GM19238 (cell line): ENCODE results near the gene HHAT.

Experiments used
- DNase-seq: peaks from one replicate; pipeline ENCODE4 v3.0.0; 2011; ENCODE audit warnings: low spot score; ENCODE audit not compliant: insufficient read length

Gene HHAT

GRCh38 chr1:210536254-210536961 is 207.7 kb downstream of the HHAT start:
- DNase-seq: no peak

- DNase-seq: no peak
These were observed 211.6 kb downstream of the HHAT start for GRCh38 chr1:210540288-210540687.

DNA sequence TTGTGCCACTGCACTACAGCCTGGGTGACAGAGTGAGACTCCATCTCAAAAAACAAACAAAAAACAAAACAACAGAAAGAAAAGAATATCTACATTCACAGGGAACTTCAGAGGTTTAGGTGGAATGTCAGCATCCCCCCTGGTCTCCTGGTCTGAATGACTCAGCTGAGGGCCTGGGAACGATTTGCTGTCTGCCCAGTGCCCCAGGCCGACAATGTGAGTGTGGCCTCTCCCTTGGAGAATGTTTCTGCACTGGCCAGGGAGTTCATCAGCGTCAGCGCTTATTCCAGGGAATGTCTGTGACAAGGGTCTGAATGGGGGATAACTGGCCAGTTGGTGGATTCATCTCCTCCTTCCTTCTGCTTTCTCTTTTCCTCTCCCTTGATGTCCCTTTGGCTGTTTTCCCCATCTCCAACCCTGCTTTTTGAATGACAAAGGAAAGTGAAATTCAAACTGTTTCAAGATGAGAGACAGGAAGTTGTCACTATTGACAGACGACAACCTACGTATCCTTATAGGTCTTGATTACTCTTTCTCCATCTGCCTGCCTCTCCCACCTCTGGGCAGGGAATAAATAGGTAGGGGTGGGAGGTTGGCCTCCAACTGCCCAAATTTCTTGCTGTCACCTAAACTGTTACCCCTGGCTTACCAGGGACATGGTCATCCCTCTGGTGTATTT is 213.1 kb downstream of the HHAT start:
- no peak for DNase-seq

- DNase-seq: no peak
These were observed 223.2 kb downstream of the HHAT start for GRCh38 chr1:210551899-210552298.

DNA sequence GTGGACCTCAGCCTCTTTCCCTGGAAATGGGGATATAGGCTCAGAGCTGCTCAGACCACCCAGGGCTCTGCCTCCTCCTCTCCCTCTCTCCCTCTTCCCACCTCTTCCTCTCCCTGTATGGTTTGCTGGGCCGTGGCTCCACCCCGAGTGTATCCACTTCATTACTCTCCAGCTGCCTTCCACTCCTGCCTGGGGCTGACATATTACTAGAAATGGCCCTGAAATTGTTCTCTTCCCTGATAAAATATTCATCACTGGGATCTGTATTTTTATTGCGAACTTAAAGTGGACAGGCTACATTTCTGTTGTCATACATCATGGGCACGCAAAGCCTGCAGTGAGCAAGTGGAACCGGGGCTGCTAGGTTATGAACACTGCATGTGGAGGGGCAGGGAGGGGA is 225.0 kb downstream of the HHAT start:
- DNase-seq: no peak

DNA sequence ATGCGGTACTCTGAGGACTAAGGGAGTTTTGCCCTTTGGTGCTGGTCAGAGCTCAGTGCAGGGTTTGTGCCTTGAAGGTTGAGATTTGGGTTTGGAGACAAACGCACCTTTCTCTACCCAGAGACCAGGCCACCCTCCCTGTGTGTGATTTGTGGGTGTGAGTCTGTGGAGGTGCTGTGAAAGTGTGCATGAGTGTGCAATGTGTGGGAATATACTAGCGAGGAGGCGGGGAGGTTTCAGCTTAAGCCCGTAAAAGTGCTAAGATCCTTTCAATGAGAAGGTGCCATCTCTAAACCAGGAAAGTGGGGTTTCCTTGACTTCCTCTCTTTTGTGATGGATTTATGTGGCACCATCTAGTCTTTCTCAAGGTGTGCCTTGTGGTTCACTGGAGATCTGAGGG is 225.7 kb downstream of the HHAT start:
- no peak for DNase-seq

DNA sequence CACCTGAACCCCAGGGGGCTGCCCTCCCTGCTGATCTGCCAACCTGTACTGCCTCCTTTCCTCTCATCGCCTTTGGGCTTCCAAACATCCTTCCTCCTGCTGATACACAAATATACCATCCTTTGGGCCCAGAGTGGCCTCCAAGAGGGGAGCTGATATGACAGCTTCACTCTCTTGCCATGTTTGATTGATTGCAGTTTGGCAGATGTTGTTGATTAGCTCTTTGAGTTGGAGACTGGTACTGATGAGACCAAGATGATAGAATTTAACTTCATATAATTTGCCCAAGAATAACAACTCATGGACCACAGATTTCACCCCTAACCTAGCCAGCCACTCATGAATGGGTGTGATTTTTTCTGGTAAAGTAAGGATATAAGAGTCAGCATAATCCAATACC is 227.8 kb downstream of the HHAT start:
- no peak for DNase-seq

GRCh38 chr1:210557426-210558077 is 228.8 kb downstream of the HHAT start:
- DNase-seq: no peak

DNA sequence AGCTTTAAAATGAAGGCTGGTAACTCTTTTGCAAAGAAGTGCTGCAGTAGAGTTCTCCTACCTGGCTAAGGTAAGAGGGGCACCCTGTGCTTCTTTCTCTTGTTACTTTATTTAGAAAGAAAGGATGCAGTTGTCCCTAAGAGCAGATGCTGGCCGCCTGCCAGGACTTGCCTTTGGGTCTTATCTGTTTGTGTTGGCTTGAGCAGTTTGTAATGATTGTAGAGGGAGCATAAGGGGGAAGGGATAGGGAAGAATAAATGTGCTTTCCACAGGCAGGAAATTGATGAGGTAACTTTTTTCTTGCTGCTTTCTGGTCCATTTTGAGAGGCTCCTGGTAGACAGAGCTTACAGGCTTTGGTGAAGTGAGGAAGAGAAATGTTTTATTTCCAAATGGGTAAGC is 229.6 kb downstream of the HHAT start:
- no peak for DNase-seq

- DNase-seq: no peak
These were observed 236.6 kb downstream of the HHAT start for GRCh38 chr1:210565306-210565705.

- no peak for DNase-seq
These were observed 239.9 kb downstream of the HHAT start for GRCh38 chr1:210568631-210569030.

DNA sequence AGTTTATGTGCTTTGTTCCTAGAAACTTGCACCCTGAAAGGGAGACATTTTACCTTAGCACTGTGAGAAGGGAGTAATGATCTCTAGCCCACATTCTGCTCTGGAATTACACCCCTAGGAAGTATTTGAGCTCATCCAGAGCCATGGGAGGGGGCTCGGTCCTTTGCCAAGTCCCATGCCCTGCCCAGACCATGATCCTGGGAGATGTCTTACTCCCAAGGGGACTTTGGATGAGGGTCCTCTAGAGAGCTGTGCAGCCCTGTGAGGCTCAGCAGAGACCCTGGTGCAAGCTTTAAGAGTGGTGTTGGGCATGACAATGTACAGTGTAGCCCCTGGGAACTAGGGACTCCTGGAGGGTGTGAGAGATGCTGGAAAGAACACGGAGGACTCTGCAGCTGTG is 241.4 kb downstream of the HHAT start:
- DNase-seq: no peak

- no peak for DNase-seq
These were observed 242.9 kb downstream of the HHAT start for GRCh38 chr1:210571356-210572284.

GRCh38 chr1:210573141-210573540 is 244.4 kb downstream of the HHAT start:
- DNase-seq: no peak

DNA sequence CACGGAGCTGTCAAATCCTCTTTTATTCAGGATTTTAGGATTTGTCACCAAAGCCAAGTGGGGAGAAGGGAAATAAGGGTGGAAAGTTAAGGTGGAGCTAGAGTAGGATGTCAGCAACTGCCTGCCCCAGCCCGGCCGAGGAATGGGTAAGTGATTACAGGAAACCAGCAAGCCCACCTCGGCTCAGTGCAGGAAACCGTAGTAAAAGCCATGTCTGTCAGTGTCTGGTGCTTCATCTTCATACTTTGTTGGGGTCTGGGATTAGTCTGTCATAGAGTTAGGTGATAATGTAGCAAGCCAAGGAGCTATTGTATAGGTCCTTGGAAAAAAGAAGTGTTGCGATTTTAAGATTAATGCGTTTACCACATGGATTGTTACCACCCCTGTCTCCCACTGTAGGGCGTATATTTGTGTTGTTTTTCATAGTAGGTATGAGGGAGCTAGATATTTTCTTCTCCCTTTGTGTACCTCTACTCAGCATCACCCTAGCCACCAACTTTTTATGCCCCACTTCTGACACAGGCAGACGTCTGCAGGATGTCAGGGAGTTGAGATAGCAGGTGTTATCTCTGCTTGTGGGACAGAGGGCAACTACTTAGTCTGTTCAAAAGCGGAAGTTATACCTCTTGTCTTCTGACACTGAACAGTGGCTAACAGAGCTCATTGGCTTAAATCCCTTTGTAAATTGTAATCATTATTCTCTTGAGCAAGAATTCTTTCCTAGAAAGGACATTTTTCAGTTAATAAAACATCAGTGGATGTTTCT is 253.7 kb downstream of the HHAT start:
- no peak for DNase-seq

DNA sequence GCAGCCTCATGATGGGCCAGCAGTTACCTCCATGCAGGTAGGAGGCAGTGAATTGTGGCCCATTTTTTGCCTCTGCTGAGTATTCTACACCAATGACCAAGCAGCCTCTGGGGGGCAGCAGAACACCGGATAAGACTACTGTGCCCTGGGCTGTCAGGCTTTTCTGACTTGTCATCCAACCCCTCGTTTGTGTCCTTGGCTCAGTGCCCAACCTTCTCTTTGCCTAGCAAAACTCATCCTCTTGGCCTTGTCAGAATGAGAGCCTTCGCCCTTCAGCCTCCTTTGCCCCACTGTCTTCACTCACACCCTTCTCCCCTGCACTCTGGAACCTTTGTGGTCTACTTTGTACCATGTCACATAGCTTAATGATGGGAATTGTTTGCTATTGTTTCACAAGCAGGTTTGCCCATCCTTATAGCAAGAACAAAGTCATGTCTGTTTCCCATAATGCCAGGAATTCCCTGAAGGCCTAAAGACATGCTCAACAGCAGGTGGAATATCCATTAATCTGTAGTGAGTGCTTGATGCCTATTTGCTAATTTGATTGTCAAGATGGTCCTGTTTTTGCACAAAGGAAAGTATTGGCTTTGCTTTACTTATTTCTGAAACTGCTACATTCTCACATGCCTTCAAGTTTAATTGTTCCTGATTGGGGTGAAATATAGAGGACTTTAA is 255.9 kb downstream of the HHAT start:
- peak; percentile 41 for DNase-seq

GRCh38 chr1:210586771-210587170 is 258.1 kb downstream of the HHAT start:
- DNase-seq: no peak

- DNase-seq: no peak
These were observed 258.9 kb downstream of the HHAT start for GRCh38 chr1:210587566-210587965.

GRCh38 chr1:210588357-210588756 is 259.7 kb downstream of the HHAT start:
- no peak for DNase-seq

DNA sequence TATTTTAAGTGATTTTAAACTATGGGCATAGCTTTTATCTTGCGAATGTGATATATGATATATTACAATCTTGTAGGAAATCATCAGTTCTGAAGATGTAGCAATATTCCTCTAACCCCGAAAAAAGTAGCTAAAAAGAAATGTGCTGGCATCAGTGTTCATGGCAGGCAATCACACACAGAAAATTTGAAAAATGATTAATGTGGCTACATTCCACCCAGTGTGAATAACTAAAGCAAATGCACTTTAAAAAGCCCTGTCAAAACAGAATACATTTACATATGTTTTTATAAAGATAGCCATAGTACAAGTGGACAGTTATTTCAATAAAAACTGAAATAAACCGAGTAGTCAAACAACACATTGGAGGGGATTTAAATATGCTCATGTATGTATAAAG is 260.2 kb downstream of the HHAT start:
- no peak for DNase-seq
